Stomach smooth muscle (tissue), 2 donors: Measurements from ENCODE around the gene CSTF2T.

Experiments used
- H3K27ac ChIP-seq: one replicate; pipeline ENCODE4 v1.7.0; 2013; ENCODE audit warnings: mild to moderate bottlenecking, low read length, inconsistent platforms
- H3K27me3 ChIP-seq, 2 donors: one replicate each; pipeline ENCODE4 v1.7.0; 2013; ENCODE audit warnings: low read length in 2 of 2; ENCODE audit not compliant: insufficient read depth in 2 of 2, control insufficient read depth in 1 of 2
- H3K36me3 ChIP-seq, 2 donors: one replicate each; pipeline ENCODE4 v1.7.0; 2013; ENCODE audit warnings: low read length in 2 of 2; ENCODE audit not compliant: control insufficient read depth in 2 of 2, insufficient read depth in 2 of 2
- H3K4me1 ChIP-seq: one replicate; pipeline ENCODE4 v1.7.0; 2013; ENCODE audit warnings: low read length; ENCODE audit not compliant: control insufficient read depth, insufficient read depth
- H3K4me3 ChIP-seq, 2 donors: one replicate each; pipeline ENCODE4 v1.7.0; 2013; ENCODE audit warnings: low read length in 2 of 2
- H3K9ac ChIP-seq, 2 donors: one replicate each; pipeline ENCODE4 v1.7.0; 2013; ENCODE audit warnings: low read length in 2 of 2, mild to moderate bottlenecking in 1 of 2
- H3K9me3 ChIP-seq, 2 donors: one replicate each; pipeline ENCODE4 v1.7.0; 2013; ENCODE audit warnings: low read length in 2 of 2; ENCODE audit not compliant: control insufficient read depth in 2 of 2
- donor health status: healthy.
- donor health status: Pancreatic carcinoma.

CSTF2T gene

GRCh38 chr10:51651063-51651462 is 48.3 kb downstream of the CSTF2T start:
- H3K27me3 ChIP-seq = no peaks in the 10 kb centered on the region
- H3K9me3 ChIP-seq = no peaks in the 10 kb centered on the region
- H3K27ac ChIP-seq = no peak overlapping the region
- H3K4me1 ChIP-seq = no peaks in the 10 kb centered on the region
- H3K36me3 ChIP-seq = no peaks in the 10 kb centered on the region
- H3K9ac ChIP-seq = no peak overlapping the region
- H3K4me3 ChIP-seq = no peak overlapping the region

DNA sequence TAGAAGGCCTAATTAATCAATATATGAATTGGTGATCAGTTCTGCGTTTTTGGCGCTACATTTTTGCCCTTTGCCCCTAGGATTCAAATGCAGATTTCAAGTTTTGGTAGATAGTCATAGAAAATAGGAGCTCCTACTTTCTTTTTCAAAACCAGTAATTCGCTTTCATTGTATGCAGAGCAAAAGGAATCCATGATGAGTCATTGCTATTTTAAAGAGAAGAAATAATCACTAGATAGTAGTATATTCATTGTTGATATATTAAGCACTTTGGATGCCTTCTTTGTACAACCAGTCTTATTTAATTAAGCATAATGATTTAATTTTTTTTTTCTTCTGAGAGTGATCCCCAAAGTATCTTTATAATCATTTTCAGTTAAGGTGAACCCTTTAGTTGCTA is 50.3 kb downstream of the CSTF2T start:
- Histone ChIP-seq H3K36me3 (no peaks in the 10 kb centered on the region), H3K9ac (no peak overlapping the region), H3K9me3 (no peaks in the 10 kb centered on the region)

More for the DNA sequence above, 50.3 kb downstream of the CSTF2T start:
- no peak overlapping the region for H3K27ac ChIP-seq
- H3K4me1 ChIP-seq = no peaks in the 10 kb centered on the region
- no peaks in the 10 kb centered on the region for H3K27me3 ChIP-seq
- no peak overlapping the region for H3K4me3 ChIP-seq
